Tibial artery (tissue), 4 donors: ENCODE measurements around the gene PRDM16.

Experiments
- DNase-seq, 2 donors: peaks; one replicate each; pipeline ENCODE4 v3.0.0-alpha.2; 2019
- H3K27ac ChIP-seq, 2 donors: fragments of 200-600 bp; sonication (generic) in 1 of 2; 1 replicate in 1 of 2; 2 replicates in 1 of 2; pipeline ENCODE4 v1.5.1; 2018 to 2019; ENCODE audit warnings: mild to moderate bottlenecking in 1 of 2
- H3K27me3 ChIP-seq, 2 donors: fragments of 200-600 bp; sonication (generic) in 1 of 2; one replicate each; pipeline versions ENCODE4 v1.5.1 to v1.6.0; 2016 to 2019
- H3K36me3 ChIP-seq, 3 donors: fragments of 200-600 bp; sonication (generic) in 2 of 3; one replicate each; pipeline ENCODE4 v1.5.1; 2016 to 2019; ENCODE audit warnings: mild to moderate bottlenecking in 2 of 3
- H3K4me1 ChIP-seq, 4 donors: fragments of 200-600 bp; sonication (generic) in 2 of 4; 1 replicate in 3 of 4; 2 replicates in 1 of 4; pipeline ENCODE4 v1.5.1; 2016 to 2019
- H3K4me3 ChIP-seq, 2 donors: fragments of 200-600 bp; sonication (generic) in 1 of 2; 1 replicate in 1 of 2; 2 replicates in 1 of 2; pipeline ENCODE4 v1.5.1; 2018 to 2019; ENCODE audit warnings: mild to moderate bottlenecking in 2 of 2
- H3K9me3 ChIP-seq, 3 donors: fragments of 200-600 bp; sonication (generic) in 1 of 3; one replicate each; pipeline ENCODE4 v1.5.1; 2016 to 2019
- intact Hi-C: fragments of 100-400 bp; cut with DNase I; formaldehyde crosslinking; loops from one replicate; pipeline ENCODE4 v1.15.0; 2023; ENCODE audit warnings: low total_unique reads
- TF ChIP-seq, protein P1 (sequence below), 2 experiments: fragments of 200-600 bp in 1 of 2; fragments of 450-650 bp in 1 of 2; IDR thresholded peaks; one replicate each; pipeline ENCODE4 v1.5.1; 2017 to 2019; ENCODE audit warnings: antibody characterized with exemption in 2 of 2, mild to moderate bottlenecking in 1 of 2, moderate library complexity in 1 of 2

PRDM16 gene

GRCh38 chr1:3155926-3156220 lies 86.9 kb downstream of the PRDM16 start:
- Histone ChIP-seq H3K27ac (peak overlapping the region; percentile 48 to 49), H3K9me3 (no peaks in the 10 kb centered on the region)

DNA sequence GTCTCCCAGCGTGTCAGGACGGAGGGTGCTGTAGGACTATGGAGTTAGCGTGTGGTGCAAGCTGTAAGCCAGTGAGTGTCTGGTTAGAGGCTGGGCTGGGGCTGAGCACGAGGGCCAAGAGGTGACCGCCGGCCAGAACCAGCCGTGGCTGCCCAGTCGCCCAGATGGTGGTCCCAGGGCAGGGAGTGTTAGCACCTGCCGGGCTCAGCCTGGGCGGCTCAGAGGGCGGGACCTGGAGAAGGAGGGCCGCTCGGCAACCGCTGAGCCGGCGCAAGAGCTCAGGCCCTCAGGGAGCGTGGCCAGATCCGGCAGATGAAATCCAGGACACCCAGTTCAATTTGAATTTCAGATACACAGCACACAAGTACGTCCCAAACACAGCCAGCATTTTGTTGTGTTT lies 87.9 kb downstream of the PRDM16 start:
- Histone ChIP-seq H3K27me3 (no peaks in the 10 kb centered on the region), H3K4me3 (no peak overlapping the region), H3K4me1 (peaks cover 0 to 86% (median 35%) of the 10 kb centered on the region in 4 donors), H3K36me3 (no peaks in the 10 kb centered on the region), H3K9me3 (no peaks in the 10 kb centered on the region), H3K27ac (peak overlapping the region; percentile 48 to 49)
- TF ChIP-seq, protein P1, sequence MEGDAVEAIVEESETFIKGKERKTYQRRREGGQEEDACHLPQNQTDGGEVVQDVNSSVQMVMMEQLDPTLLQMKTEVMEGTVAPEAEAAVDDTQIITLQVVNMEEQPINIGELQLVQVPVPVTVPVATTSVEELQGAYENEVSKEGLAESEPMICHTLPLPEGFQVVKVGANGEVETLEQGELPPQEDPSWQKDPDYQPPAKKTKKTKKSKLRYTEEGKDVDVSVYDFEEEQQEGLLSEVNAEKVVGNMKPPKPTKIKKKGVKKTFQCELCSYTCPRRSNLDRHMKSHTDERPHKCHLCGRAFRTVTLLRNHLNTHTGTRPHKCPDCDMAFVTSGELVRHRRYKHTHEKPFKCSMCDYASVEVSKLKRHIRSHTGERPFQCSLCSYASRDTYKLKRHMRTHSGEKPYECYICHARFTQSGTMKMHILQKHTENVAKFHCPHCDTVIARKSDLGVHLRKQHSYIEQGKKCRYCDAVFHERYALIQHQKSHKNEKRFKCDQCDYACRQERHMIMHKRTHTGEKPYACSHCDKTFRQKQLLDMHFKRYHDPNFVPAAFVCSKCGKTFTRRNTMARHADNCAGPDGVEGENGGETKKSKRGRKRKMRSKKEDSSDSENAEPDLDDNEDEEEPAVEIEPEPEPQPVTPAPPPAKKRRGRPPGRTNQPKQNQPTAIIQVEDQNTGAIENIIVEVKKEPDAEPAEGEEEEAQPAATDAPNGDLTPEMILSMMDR (IDR thresholded peaks at IDR 0.05) = no peak
- DNase-seq = no peak
- intact Hi-C loops = no loop called here

More at GRCh38 chr1:3155926-3156220, 86.9 kb downstream of the PRDM16 start:
- intact Hi-C loops = no loop called here
- no peaks in the 10 kb centered on the region for H3K27me3 ChIP-seq
- no peak for DNase-seq
- peaks cover 0 to 86% (median 33%) of the 10 kb centered on the region in 4 donors for H3K4me1 ChIP-seq
- TF ChIP-seq, protein P1 (IDR thresholded peaks at IDR 0.05) = no peak
- no peak overlapping the region for H3K4me3 ChIP-seq
- H3K36me3 ChIP-seq = no peaks in the 10 kb centered on the region

GRCh38 chr1:3158347-3158746 lies 89.3 kb downstream of the PRDM16 start:
- TF ChIP-seq, protein P1 (IDR thresholded peaks at IDR 0.05) = no peak
- Histone ChIP-seq H3K4me1 (peaks cover 0 to 85% (median 39%) of the 10 kb centered on the region in 4 donors), H3K27ac (no peak overlapping the region), H3K36me3 (no peaks in the 10 kb centered on the region), H3K9me3 (no peaks in the 10 kb centered on the region), H3K4me3 (no peak overlapping the region), H3K27me3 (no peaks in the 10 kb centered on the region)
- intact Hi-C loops = no loop called here
- no peak for DNase-seq

GRCh38 chr1:3159121-3159520 lies 90.1 kb downstream of the PRDM16 start:
- TF ChIP-seq, protein P1 (IDR thresholded peaks at IDR 0.05) = no peak
- intact Hi-C loops = no loop called here

DNA sequence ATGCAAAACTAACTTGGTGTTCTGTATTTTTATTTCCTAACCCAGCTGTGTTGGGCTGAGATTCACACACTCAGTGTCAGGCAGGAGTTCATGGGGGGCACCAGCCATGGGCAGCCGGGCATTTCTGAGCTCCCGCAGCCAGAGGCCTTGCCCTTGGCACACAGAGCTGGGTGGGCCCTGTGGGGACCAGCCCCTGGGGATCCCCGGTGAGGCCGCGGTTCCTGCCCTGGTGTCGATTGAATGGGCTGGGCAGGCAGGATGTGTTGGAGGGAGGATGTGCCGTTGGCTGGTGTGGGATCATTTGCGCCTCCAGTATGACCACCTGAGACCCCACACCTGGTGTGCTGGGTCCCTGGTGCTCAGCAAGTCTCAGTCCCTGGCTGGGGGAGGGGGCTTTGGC lies 91.0 kb downstream of the PRDM16 start:
- DNase-seq = no peak
- H3K4me3 ChIP-seq = no peak overlapping the region
- no peaks in the 10 kb centered on the region for H3K9me3 ChIP-seq
- peak overlapping the region; percentile 52 for H3K27ac ChIP-seq
- H3K27me3 ChIP-seq = no peaks in the 10 kb centered on the region
- TF ChIP-seq, protein P1 (IDR thresholded peaks at IDR 0.05) = no peak
- intact Hi-C loops = no loop called here
- no peaks in the 10 kb centered on the region for H3K36me3 ChIP-seq
- peaks cover 0 to 86% (median 39%) of the 10 kb centered on the region in 4 donors for H3K4me1 ChIP-seq

More at GRCh38 chr1:3159121-3159520, 90.1 kb downstream of the PRDM16 start:
- Histone ChIP-seq H3K4me3 (no peak overlapping the region), H3K4me1 (peaks cover 0 to 88% (median 37%) of the 10 kb centered on the region in 4 donors), H3K27me3 (no peaks in the 10 kb centered on the region), H3K36me3 (no peaks in the 10 kb centered on the region), H3K9me3 (no peaks in the 10 kb centered on the region), H3K27ac (no peak overlapping the region)
- DNase-seq = no peak

GRCh38 chr1:3160647-3161145 lies 91.7 kb downstream of the PRDM16 start:
- peak overlapping the region; percentile 52 for H3K27ac ChIP-seq
- DNase-seq = no peak
- H3K36me3 ChIP-seq = no peaks in the 10 kb centered on the region
- H3K4me3 ChIP-seq = no peak overlapping the region
- H3K9me3 ChIP-seq = no peaks in the 10 kb centered on the region
- intact Hi-C loops = no loop called here
- H3K4me1 ChIP-seq = peaks cover 0 to 83% (median 36%) of the 10 kb centered on the region in 4 donors
- no peaks in the 10 kb centered on the region for H3K27me3 ChIP-seq
- TF ChIP-seq, protein P1 (IDR thresholded peaks at IDR 0.05) = no peak
